Endothelial cell (in vitro differentiated cells): ENCODE measurements around the gene ADCY5. TPM values are rescaled to one million over a fixed set of nuclear protein-coding genes. Genes with fewer than 3 reads are reported as not detected.

ENCODE experiments used
- DNase-seq: peaks from one replicate; pipeline ENCODE4 v3.0.0; 2021; ENCODE audit warnings: low spot score
- H3K27ac Mint-ChIP-seq: one replicate; pipeline ENCODE4 v1.8.0; 2021; ENCODE audit warnings: mixed read lengths, inconsistent platforms; ENCODE audit not compliant: unreplicated experiment
- H3K27me3 Mint-ChIP-seq: one replicate; pipeline ENCODE4 v1.8.0; 2021; ENCODE audit warnings: mild to moderate bottlenecking, moderate library complexity, mixed read lengths, inconsistent platforms; ENCODE audit not compliant: unreplicated experiment
- H3K36me3 Mint-ChIP-seq: one replicate; pipeline ENCODE4 v1.8.0; 2021; ENCODE audit warnings: mild to moderate bottlenecking, low read depth, mixed read lengths, inconsistent platforms; ENCODE audit not compliant: unreplicated experiment
- H3K4me1 Mint-ChIP-seq: one replicate; pipeline ENCODE4 v1.8.0; 2021; ENCODE audit warnings: mild to moderate bottlenecking, mixed read lengths, inconsistent platforms; ENCODE audit not compliant: unreplicated experiment
- H3K4me3 Mint-ChIP-seq: one replicate; pipeline ENCODE4 v1.8.0; 2021; ENCODE audit warnings: mild to moderate bottlenecking, mixed read lengths, inconsistent platforms; ENCODE audit not compliant: unreplicated experiment
- H3K9me3 Mint-ChIP-seq: one replicate; pipeline ENCODE4 v1.8.0; 2021; ENCODE audit warnings: mixed read lengths, inconsistent platforms; ENCODE audit not compliant: unreplicated experiment
- total RNA-seq: library from RNA; stranded (reverse); fragmentation: NEBNext Ultra II Directional; extraction: Animal tissue kit (Norgen Biotek cat#: 25700); gene quantifications from one replicate; pipeline ENCODE4 v1.2.1, GENCODE V29; 2021; ENCODE audit not compliant: unreplicated experiment
- TF ChIP-seq, protein P1 (sequence below): fragments of 200-600 bp; sonication (generic); IDR thresholded peaks from one replicate; pipeline ENCODE4 v1.5.0; 2021; ENCODE audit warnings: antibody characterized with exemption; ENCODE audit not compliant: unreplicated experiment

ADCY5 gene
- total RNA-seq, 1 donor from 2014 or later, result 1.0 TPM

DNA sequence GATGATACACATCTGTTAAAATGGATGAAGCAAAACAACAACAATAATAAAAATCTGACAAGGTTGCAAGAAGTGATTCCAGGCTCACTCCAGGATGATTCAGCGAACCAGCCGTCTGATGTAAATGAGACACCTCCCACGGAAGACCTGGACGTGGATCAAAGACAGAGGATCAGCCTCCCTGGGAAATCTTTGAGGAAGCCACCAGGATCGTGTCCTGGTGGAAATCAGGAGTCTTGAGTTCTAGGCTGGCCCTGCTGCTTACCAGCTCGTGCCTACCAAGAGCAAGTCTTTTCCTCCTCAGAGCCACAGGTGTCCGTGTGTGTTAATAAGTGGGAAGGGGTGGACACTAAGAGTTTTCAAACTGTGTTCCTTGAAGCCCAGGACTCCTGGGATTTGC, 15.3 kb upstream of the ADCY5 start:
- peaks cover 4% of the 10 kb centered on the region for H3K27me3 Mint-ChIP-seq
- H3K36me3 Mint-ChIP-seq, result no peaks in the 10 kb centered on the region
- H3K27ac Mint-ChIP-seq, result no peak overlapping the region
- no peaks in the 10 kb centered on the region for H3K4me1 Mint-ChIP-seq
- no peak for DNase-seq
- no peaks in the 10 kb centered on the region for H3K9me3 Mint-ChIP-seq
- H3K4me3 Mint-ChIP-seq, result no peak overlapping the region
- TF ChIP-seq, protein P1, sequence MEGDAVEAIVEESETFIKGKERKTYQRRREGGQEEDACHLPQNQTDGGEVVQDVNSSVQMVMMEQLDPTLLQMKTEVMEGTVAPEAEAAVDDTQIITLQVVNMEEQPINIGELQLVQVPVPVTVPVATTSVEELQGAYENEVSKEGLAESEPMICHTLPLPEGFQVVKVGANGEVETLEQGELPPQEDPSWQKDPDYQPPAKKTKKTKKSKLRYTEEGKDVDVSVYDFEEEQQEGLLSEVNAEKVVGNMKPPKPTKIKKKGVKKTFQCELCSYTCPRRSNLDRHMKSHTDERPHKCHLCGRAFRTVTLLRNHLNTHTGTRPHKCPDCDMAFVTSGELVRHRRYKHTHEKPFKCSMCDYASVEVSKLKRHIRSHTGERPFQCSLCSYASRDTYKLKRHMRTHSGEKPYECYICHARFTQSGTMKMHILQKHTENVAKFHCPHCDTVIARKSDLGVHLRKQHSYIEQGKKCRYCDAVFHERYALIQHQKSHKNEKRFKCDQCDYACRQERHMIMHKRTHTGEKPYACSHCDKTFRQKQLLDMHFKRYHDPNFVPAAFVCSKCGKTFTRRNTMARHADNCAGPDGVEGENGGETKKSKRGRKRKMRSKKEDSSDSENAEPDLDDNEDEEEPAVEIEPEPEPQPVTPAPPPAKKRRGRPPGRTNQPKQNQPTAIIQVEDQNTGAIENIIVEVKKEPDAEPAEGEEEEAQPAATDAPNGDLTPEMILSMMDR, result no peak

DNA sequence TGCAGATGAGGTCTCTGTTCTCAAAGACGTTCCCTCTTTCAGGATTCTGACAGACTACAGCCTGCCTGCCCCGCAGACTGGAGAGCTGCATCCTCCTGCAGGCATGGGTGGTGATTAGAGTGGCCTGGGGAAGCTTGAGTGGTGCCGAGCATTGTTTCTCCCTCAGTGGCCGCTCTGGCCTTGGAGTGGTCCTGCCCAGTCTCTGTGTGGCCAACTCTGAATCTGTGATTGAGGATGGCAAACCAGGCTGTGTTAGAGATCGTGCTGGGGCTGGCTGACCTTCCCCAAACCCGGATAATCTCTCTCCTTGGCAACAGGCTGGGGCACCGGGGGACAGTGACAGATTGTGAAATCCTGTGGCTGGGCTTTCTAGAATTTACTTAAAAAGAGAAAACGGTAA, 11.0 kb upstream of the ADCY5 start:
- no peak overlapping the region for H3K4me3 Mint-ChIP-seq
- DNase-seq, result no peak
- H3K27ac Mint-ChIP-seq, result no peak overlapping the region

DNA sequence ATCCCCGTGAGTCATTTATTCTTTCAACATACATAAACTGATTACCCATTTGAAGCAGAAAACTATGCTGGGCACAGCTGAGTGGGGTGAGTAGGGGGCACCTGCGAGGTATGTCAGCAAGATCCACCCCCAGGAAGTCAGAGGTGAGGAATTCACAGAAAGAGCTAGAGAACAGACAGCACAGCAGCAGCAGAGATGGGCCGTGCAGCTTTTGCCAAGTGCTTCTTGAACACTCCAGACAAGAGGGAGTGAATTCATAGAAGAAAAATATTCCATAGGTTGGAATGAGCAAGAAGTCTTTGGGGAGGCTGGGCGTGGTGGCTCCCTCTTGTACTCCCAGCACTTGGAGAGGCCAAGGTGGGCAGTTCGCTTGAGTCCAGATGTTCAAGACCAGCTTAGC, 9.4 kb upstream of the ADCY5 start:
- no peaks in the 10 kb centered on the region for H3K36me3 Mint-ChIP-seq
- H3K9me3 Mint-ChIP-seq, result no peaks in the 10 kb centered on the region
- peaks cover 9% of the 10 kb centered on the region for H3K4me1 Mint-ChIP-seq
- TF ChIP-seq, protein P1, result no peak
- DNase-seq, result no peak
- no peak overlapping the region for H3K4me3 Mint-ChIP-seq
- H3K27ac Mint-ChIP-seq, result peak overlapping the region; percentile 10
- no peaks in the 10 kb centered on the region for H3K27me3 Mint-ChIP-seq

More for the DNA sequence above, 11.0 kb upstream of the ADCY5 start:
- Mint-ChIP-seq H3K9me3 (no peaks in the 10 kb centered on the region), H3K36me3 (no peaks in the 10 kb centered on the region), H3K4me1 (peaks cover 9% of the 10 kb centered on the region), H3K27me3 (no peaks in the 10 kb centered on the region)
- TF ChIP-seq, protein P1, result no peak

DNA sequence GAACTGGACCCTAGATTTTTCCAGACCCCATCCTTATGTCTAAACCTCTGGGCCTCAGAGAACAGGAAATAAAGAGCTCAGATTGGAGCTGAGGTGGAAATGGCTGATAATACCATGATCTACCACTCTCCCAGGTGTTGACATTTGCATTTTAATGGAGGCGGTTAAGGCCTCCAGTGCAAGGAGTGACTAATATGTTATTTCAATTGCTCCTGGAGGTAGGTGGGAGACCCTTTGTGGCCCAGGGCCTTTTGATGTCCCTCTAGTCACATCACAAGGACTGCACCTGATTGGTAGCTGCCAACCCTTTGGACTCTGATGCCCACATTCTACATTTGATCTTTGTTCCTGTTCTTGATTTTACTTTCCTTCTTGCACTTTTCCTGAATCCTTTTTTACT, 9.0 kb upstream of the ADCY5 start:
- Mint-ChIP-seq H3K27me3 (no peaks in the 10 kb centered on the region), H3K9me3 (no peaks in the 10 kb centered on the region)

DNA sequence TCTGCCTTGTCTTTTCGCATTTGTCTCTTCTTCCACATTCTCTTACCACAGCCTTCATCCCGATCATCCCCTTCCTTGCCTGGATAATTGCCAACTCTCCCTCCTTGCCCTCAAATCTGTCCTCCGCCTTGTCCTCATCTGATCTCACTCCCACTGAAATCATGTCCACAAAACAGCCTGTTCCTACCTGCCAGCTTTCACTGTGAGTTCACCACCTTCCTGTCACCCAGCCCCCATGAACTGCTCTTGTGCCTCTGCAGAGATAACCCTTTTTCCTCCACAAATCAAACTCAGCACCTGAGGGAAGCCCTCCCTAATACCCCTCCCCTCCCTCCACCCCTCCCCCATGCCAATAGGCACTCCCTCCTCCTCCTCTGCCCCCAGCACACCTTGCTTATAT, 4.8 kb upstream of the ADCY5 start:
- Mint-ChIP-seq H3K9me3 (no peaks in the 10 kb centered on the region), H3K27me3 (peaks cover 5% of the 10 kb centered on the region), H3K27ac (no peak overlapping the region), H3K4me3 (no peak overlapping the region), H3K4me1 (peaks cover 4% of the 10 kb centered on the region), H3K36me3 (no peaks in the 10 kb centered on the region)
- TF ChIP-seq, protein P1, result no peak
- DNase-seq, result no peak

More for the DNA sequence above, 9.0 kb upstream of the ADCY5 start:
- Mint-ChIP-seq H3K27ac (peak overlapping the region; percentile 10), H3K4me3 (no peak overlapping the region), H3K36me3 (no peaks in the 10 kb centered on the region), H3K4me1 (peaks cover 9% of the 10 kb centered on the region)
- TF ChIP-seq, protein P1, result no peak
- DNase-seq, result no peak
